ENCODE data around the gene RHOB. TPM values are rescaled to one million over a fixed set of nuclear protein-coding genes. Genes with fewer than 3 reads are reported as not detected.

RHOB gene
- total RNA-seq, 2 experiments from 2014 or later: 25.9 to 26.6 TPM

- Histone ChIP-seq H3K36me3 (ENCODE audit: insufficient read depth, low read length) (no peaks in the 10 kb centered on the region), H3K9me3 (ENCODE audit: control insufficient read depth in 1 of 2, insufficient read depth in 1 of 2, low read length in 2 of 2) (peaks cover 0 to 7% of the 10 kb centered on the region in 2 experiments), H3K27ac (ENCODE audit: low read depth in 1 of 2, low read length in 2 of 2) (no peak overlapping the region), H3K4me1 (ENCODE audit: insufficient read depth, low read length) (peaks cover 16% of the 10 kb centered on the region), H3K4me3 (ENCODE audit: low read length) (no peak overlapping the region), H3K27me3 (ENCODE audit: control insufficient read depth in 1 of 2, insufficient read depth in 2 of 2, low read length in 2 of 2) (peaks cover 14 to 17% of the 10 kb centered on the region in 2 experiments)
- peaks cover 38% of the 10 kb centered on the region for H3K27me3 Mint-ChIP-seq
- no peaks in the 10 kb centered on the region for H3K9me3 Mint-ChIP-seq
- no peak overlapping the region for H3K27ac Mint-ChIP-seq
- ChIA-PET CTCF (no interaction called here), POLR2A (no interaction called here)
- no peak for TF ChIP-seq CTCF (IDR thresholded peaks at IDR 0.05)
- intact Hi-C loops (cut with DNase I, micrococcal nuclease): no loop called here
- DNase-seq (peak in 1 of 14 experiments; percentile 16), ATAC-seq (ENCODE audit: poor library complexity) (no peak)
- no peaks in the 10 kb centered on the region for H3K36me3 Mint-ChIP-seq (ENCODE audit: low read depth)
- no peaks in the 10 kb centered on the region for H3K4me1 Mint-ChIP-seq (ENCODE audit: low read depth)
- no peak overlapping the region for H3K4me3 Mint-ChIP-seq
These were observed 3.5 kb downstream of the RHOB start for GRCh38 chr2:20450201-20450999.

- ChIA-PET CTCF (no interaction called here), POLR2A (no interaction called here)
- peaks cover 36% of the 10 kb centered on the region for H3K27me3 Mint-ChIP-seq
- H3K9me3 ChIP-seq (ENCODE audit: control insufficient read depth in 1 of 2, insufficient read depth in 1 of 2, low read length in 2 of 2): peaks cover 0 to 7% of the 10 kb centered on the region in 2 experiments
- no peak for TF ChIP-seq CTCF (IDR thresholded peaks at IDR 0.05)
- no peak overlapping the region for H3K4me3 ChIP-seq (ENCODE audit: low read length)
- H3K4me3 Mint-ChIP-seq: no peak overlapping the region
- peaks cover 16% of the 10 kb centered on the region for H3K4me1 ChIP-seq (ENCODE audit: insufficient read depth, low read length)
- no peaks in the 10 kb centered on the region for H3K9me3 Mint-ChIP-seq
- no peak overlapping the region for H3K27ac ChIP-seq (ENCODE audit: low read depth in 1 of 2, low read length in 2 of 2)
- H3K4me1 Mint-ChIP-seq (ENCODE audit: low read depth): no peaks in the 10 kb centered on the region
- no peak overlapping the region for H3K27ac Mint-ChIP-seq
- H3K36me3 Mint-ChIP-seq (ENCODE audit: low read depth): no peaks in the 10 kb centered on the region
- ATAC-seq (ENCODE audit: poor library complexity): no peak
- intact Hi-C loops (cut with DNase I, micrococcal nuclease): no loop called here
- no peak for DNase-seq
- H3K27me3 ChIP-seq (ENCODE audit: control insufficient read depth in 1 of 2, insufficient read depth in 2 of 2, low read length in 2 of 2): peaks cover 11 to 16% of the 10 kb centered on the region in 2 experiments
- H3K36me3 ChIP-seq (ENCODE audit: insufficient read depth, low read length): no peaks in the 10 kb centered on the region
These were observed 4.1 kb downstream of the RHOB start for GRCh38 chr2:20451000-20451290.

- H3K27me3 ChIP-seq (ENCODE audit: control insufficient read depth in 1 of 2, insufficient read depth in 2 of 2, low read length in 2 of 2): peaks cover 10 to 16% of the 10 kb centered on the region in 2 experiments
- CTCF ChIA-PET: no interaction called here
- POLR2A ChIA-PET: no interaction called here
- Mint-ChIP-seq H3K4me3 (no peak overlapping the region), H3K36me3 (ENCODE audit: low read depth) (no peaks in the 10 kb centered on the region), H3K4me1 (ENCODE audit: low read depth) (no peaks in the 10 kb centered on the region), H3K9me3 (no peaks in the 10 kb centered on the region), H3K27me3 (peaks cover 36% of the 10 kb centered on the region), H3K27ac (no peak overlapping the region)
- H3K9me3 ChIP-seq (ENCODE audit: control insufficient read depth in 1 of 2, insufficient read depth in 1 of 2, low read length in 2 of 2): peaks cover 0 to 7% of the 10 kb centered on the region in 2 experiments
- ATAC-seq (ENCODE audit: poor library complexity): no peak
- intact Hi-C loops (cut with DNase I, micrococcal nuclease): no loop called here
- H3K36me3 ChIP-seq (ENCODE audit: insufficient read depth, low read length): no peaks in the 10 kb centered on the region
- H3K27ac ChIP-seq (ENCODE audit: low read depth in 1 of 2, low read length in 2 of 2): no peak overlapping the region
- no peak overlapping the region for H3K4me3 ChIP-seq (ENCODE audit: low read length)
- no peak for DNase-seq
- TF ChIP-seq CTCF (IDR thresholded peaks at IDR 0.05): no peak
- H3K4me1 ChIP-seq (ENCODE audit: insufficient read depth, low read length): peaks cover 13% of the 10 kb centered on the region
These were observed 4.5 kb downstream of the RHOB start for GRCh38 chr2:20451341-20451740.
